K562 (cell line): ENCODE results near the gene SLC4A1. TPM values are rescaled to one million over a fixed set of nuclear protein-coding genes. Genes with fewer than 3 reads are reported as not detected.
A peak's percentile ranks its signal among the peaks of the same experiment; 100 is the strongest.

Experiments used
- ATAC-seq: fragments of 200-7000 bp; cut with Tn5 transposase; 3 replicates; pipeline ENCODE4 v1.9.1; 2020; ENCODE audit warnings: moderate library complexity
- BruUV-seq: library from RNA; stranded (reverse); fragments of 400-500 nt; replicated peaks from 2 replicates; lab custom pipeline; 2021; lab: Mats Ljungman, UMichigan
- CTCF ChIA-PET: fragments of 300-600 bp; formaldehyde crosslinking; extraction: SDS; loops from one replicate; lab custom pipeline; 2021; ENCODE audit warnings: low intra/inter-chr PET ratio; lab: Yijun Ruan, JAX
- POLR2A ChIA-PET: fragments of 300-600, 350-650 bp; sonication (Branson Sonifier 250); formaldehyde crosslinking; extraction: SDS; loops from one replicate; lab custom pipeline; 2021; ENCODE audit warnings: antibody characterized with exemption, inconsistent platforms; lab: Yijun Ruan, JAX
- DNase-seq, 4 experiments: peaks; one replicate each; pipeline versions ENCODE4 v3.0.0 to v3.0.0-alpha.2; 2011 to 2018; ENCODE audit warnings: low spot score in 3 of 4, mixed read lengths in 3 of 4; ENCODE audit errors: extremely low read depth in 1 of 4
- FAIRE-seq: peaks from 2 replicates; lab custom pipeline; 2011; peaks lifted over from hg19 to GRCh38; lab: Jason Lieb, UNC
- H2AFZ ChIP-seq: 2 replicates; pipeline ENCODE4 v1.6.0; 2011; ENCODE audit warnings: low read depth, low read length, control low read depth, inconsistent platforms
- H3K27ac ChIP-seq: fragments of 200-600 bp; 3 replicates; pipeline ENCODE4 v1.8.0; 2011; ENCODE audit warnings: low read depth, mild to moderate bottlenecking, control low read depth, inconsistent platforms, low read length, moderate library complexity, mixed read lengths; ENCODE audit errors: extremely low read depth
- H3K27me3 ChIP-seq, 2 experiments: fragments of 300-600 bp in 1 of 2; 2 replicates in 1 of 2; 3 replicates in 1 of 2; pipeline versions ENCODE4 v1.6.0 to v1.8.0; 2011; ENCODE audit warnings: inconsistent platforms in 2 of 2, low read length in 2 of 2, mild to moderate bottlenecking in 1 of 2, mixed read lengths in 1 of 2, moderate library complexity in 1 of 2; ENCODE audit not compliant: control insufficient read depth in 2 of 2, insufficient read depth in 2 of 2
- H3K36me3 ChIP-seq: fragments of 300-600 bp; 3 replicates; pipeline ENCODE4 v1.8.0; 2011; ENCODE audit warnings: mild to moderate bottlenecking, low read length, inconsistent platforms; ENCODE audit not compliant: control insufficient read depth, insufficient read depth
- H3K4me1 ChIP-seq, 2 experiments: fragments of 200-600 bp in 1 of 2; replicated peaks in 1 of 2; 2 replicates in 1 of 2; 3 replicates in 1 of 2; pipeline versions ENCODE4 v1.5.1 to v1.8.0; 2011; ENCODE audit warnings: inconsistent platforms in 2 of 2, low read length in 2 of 2, mild to moderate bottlenecking in 1 of 2, mixed read lengths in 1 of 2, moderate library complexity in 1 of 2; ENCODE audit not compliant: control insufficient read depth in 2 of 2, insufficient read depth in 2 of 2
- H3K4me2 ChIP-seq: 2 replicates; pipeline ENCODE4 v1.6.1; 2011; ENCODE audit warnings: low read length, control low read depth, inconsistent platforms, mixed read lengths; ENCODE audit not compliant: insufficient read depth
- H3K4me3 ChIP-seq: fragments of 200-600 bp; sonication (generic), shearing (Covaris generic); 2 replicates; pipeline ENCODE4 v1.5.1; 2016; ENCODE audit warnings: control low read depth, inconsistent platforms
- H3K79me2 ChIP-seq: fragments of 200-600 bp; 3 replicates; pipeline ENCODE4 v1.8.0; 2011; ENCODE audit warnings: low read length, inconsistent platforms; ENCODE audit not compliant: control insufficient read depth, insufficient read depth
- H3K9ac ChIP-seq, 2 experiments: 2 replicates each; pipeline versions ENCODE4 v1.6.0 to v1.6.1; 2011; ENCODE audit warnings: low read depth in 2 of 2, low read length in 2 of 2, control low read depth in 1 of 2, inconsistent platforms in 1 of 2, mild to moderate bottlenecking in 1 of 2, mixed read lengths in 1 of 2; ENCODE audit not compliant: insufficient read depth in 1 of 2
- H3K9me1 ChIP-seq: one replicate; pipeline ENCODE4 v1.6.0; 2011; ENCODE audit warnings: inconsistent platforms, mild to moderate bottlenecking, low read length, moderate library complexity; ENCODE audit not compliant: control insufficient read depth, insufficient read depth
- H3K9me3 ChIP-seq: replicated peaks from 2 replicates; pipeline ENCODE4 v1.5.1; 2011; ENCODE audit warnings: low read depth, low read length, inconsistent platforms; ENCODE audit not compliant: control insufficient read depth, insufficient read depth
- H4K20me1 ChIP-seq: replicated peaks from 2 replicates; pipeline ENCODE4 v1.6.1; 2011; ENCODE audit warnings: low read length, inconsistent platforms, mixed read lengths; ENCODE audit not compliant: control insufficient read depth, insufficient read depth
- ADNP ChIP-seq: fragments of 200-800 bp; sonication (Bioruptor generic); IDR thresholded peaks from 2 replicates; pipeline ENCODE4 v1.6.1; 2016; ENCODE audit warnings: missing genetic modification characterization, missing compliant biosample characterization
- BCOR ChIP-seq: fragments of 450-650 bp; IDR thresholded peaks from 2 replicates; pipeline ENCODE4 v1.6.1; 2016
- CTBP1 ChIP-seq: fragments of 450-650 bp; IDR thresholded peaks from 2 replicates; pipeline ENCODE4 v1.6.1; 2016; ENCODE audit warnings: borderline replicate concordance
- DACH1 ChIP-seq: fragments of 450-650 bp; IDR thresholded peaks from 2 replicates; pipeline ENCODE4 v1.6.1; 2018; ENCODE audit not compliant: partially characterized antibody
- ELF4 ChIP-seq: fragments of 450-650 bp; formaldehyde crosslinking; IDR thresholded peaks from 2 replicates; pipeline ENCODE4 v1.4.0; 2022; ENCODE audit warnings: missing genetic modification characterization
- ETV5 ChIP-seq: sonication (generic); formaldehyde crosslinking; IDR thresholded peaks from 2 replicates; pipeline ENCODE4 v1.4.0; 2020; ENCODE audit warnings: low read depth, mild to moderate bottlenecking, missing genetic modification reagents
- FOXA3 ChIP-seq, 2 experiments: fragments of 450-650 bp in 1 of 2; sonication (generic) in 1 of 2; formaldehyde crosslinking; IDR thresholded peaks in 1 of 2; conservative IDR thresholded peaks in 1 of 2; 2 replicates each; pipeline versions ENCODE4 v1.4.0 to v1.8.0; 2020 to 2022; ENCODE audit warnings: mild to moderate bottlenecking in 2 of 2, missing genetic modification reagents in 1 of 2
- KAT2B ChIP-seq: IDR thresholded peaks from one replicate; pipeline ENCODE4 v1.6.1; 2012; ENCODE audit warnings: low read depth, mild to moderate bottlenecking, control low read depth, inconsistent platforms, low read length, moderate library complexity
- NFE2 ChIP-seq: IDR thresholded peaks from 2 replicates; pipeline ENCODE4 v1.6.1; 2014; ENCODE audit warnings: antibody characterized with exemption, low read depth
- NR2C2 ChIP-seq, 2 experiments: fragments of 200-800 bp in 1 of 2; sonication (Bioruptor generic) in 1 of 2; sonication (generic) in 1 of 2; formaldehyde crosslinking in 1 of 2; IDR thresholded peaks; 2 replicates each; pipeline versions ENCODE4 v1.6.1 to v1.8.0; 2016 to 2022; ENCODE audit warnings: mild to moderate bottlenecking in 1 of 2, missing compliant biosample characterization in 1 of 2, missing genetic modification characterization in 1 of 2, missing genetic modification reagents in 1 of 2
- RB1 ChIP-seq: fragments of 450-650 bp; IDR thresholded peaks from 2 replicates; pipeline ENCODE4 v1.6.1; 2017; ENCODE audit warnings: low read depth, mild to moderate bottlenecking
- RBBP5 ChIP-seq: fragments of 200-600 bp; sonication (generic); IDR thresholded peaks from 2 replicates; pipeline ENCODE4 v1.6.1; 2012; ENCODE audit warnings: borderline replicate concordance, mild to moderate bottlenecking, low read length, control low read depth, inconsistent platforms; ENCODE audit not compliant: insufficient read depth, poor library complexity, severe bottlenecking
- RBM22 ChIP-seq: fragments of 200-400 bp; formaldehyde crosslinking; IDR thresholded peaks from 2 replicates; pipeline ENCODE4 v1.6.1; 2018; ENCODE audit warnings: low read length, low read depth; ENCODE audit not compliant: poor library complexity, severe bottlenecking
- WHSC1 ChIP-seq: IDR thresholded peaks from one replicate; pipeline ENCODE4 v1.6.1; 2012; ENCODE audit warnings: low read length, control low read depth, inconsistent platforms
- ZNF830 ChIP-seq: fragments of 250-450 bp; sonication (Bioruptor Pico); IDR thresholded peaks from 2 replicates; pipeline ENCODE4 v1.5.0; 2021; ENCODE audit warnings: mild to moderate bottlenecking
- WGBS: fragments of 100-300 bp; shearing (Covaris generic); methylation state at CpG from one replicate; pipeline ENCODE4 v1.1.6; 2016; ENCODE audit warnings: low coverage, mixed read lengths; ENCODE audit not compliant: insufficient coverage; ENCODE audit errors: missing lambda C conversion rate; 5-methylcytosine and 5-hydroxymethylcytosine counted together
- in situ Hi-C: fragments of 300-500 bp; cut with MboI; formaldehyde crosslinking; loops from 4 replicates; pipeline ENCODE4 v1.15.0; 2018; ENCODE audit warnings: inconsistent platforms, mixed read lengths
- intact Hi-C: fragments of 100-400 bp; cut with micrococcal nuclease; formaldehyde crosslinking; loops from 2 replicates; pipeline ENCODE4 v1.14.2; 2022
- polyA plus RNA-seq, 8 experiments: library from polyadenylated mRNA; depleted of rRNA in 4 of 8; stranded (reverse) in 5 of 8; unstranded in 3 of 8; fragments of >200 nt; fragmentation: Nextera tagmentation in 2 of 8; fragmentation: Illumina TruSeq in 1 of 8; extraction: Ambion mirVana in 2 of 8; extraction: Trizol in 1 of 8; gene quantifications; 2 replicates each; pipeline versions ENCODE4 v1.2.1 to v1.2.3, GENCODE V29; 2011 to 2014; ENCODE audit warnings: inconsistent platforms in 1 of 8, missing spikeins in 1 of 8
- total RNA-seq, 7 experiments: library from RNA; depleted of rRNA in 6 of 7; stranded (reverse); fragments of >200 nt in 6 of 7; fragmentation: Illumina TruSeq in 2 of 7; extraction: Trizol in 2 of 7; gene quantifications; 2 replicates each; pipeline versions ENCODE4 v1.2.1 to v1.2.3, GENCODE V29; 2011 to 2021; ENCODE audit warnings: low replicate concordance in 1 of 7
- TF ChIP-seq, protein P1 (sequence below): IDR thresholded peaks from 3 replicates; pipeline ENCODE4 v1.6.1; 2011; ENCODE audit warnings: borderline replicate concordance, mild to moderate bottlenecking, moderate library complexity; ENCODE audit not compliant: insufficient read length; ENCODE audit errors: extremely low read depth
- TF ChIP-seq, protein P2 (sequence below), 2 experiments: fragments of 450-650 bp; IDR thresholded peaks; 2 replicates each; pipeline ENCODE4 v1.6.1; 2016

The SLC4A1 gene
- total and polyA plus RNA-seq, 9 of the 15 experiments (the other 6 are each of a cell fraction or from before 2014, with no cell fraction given) = 0.14 to 1.00 (median 0.53) TPM

DNA sequence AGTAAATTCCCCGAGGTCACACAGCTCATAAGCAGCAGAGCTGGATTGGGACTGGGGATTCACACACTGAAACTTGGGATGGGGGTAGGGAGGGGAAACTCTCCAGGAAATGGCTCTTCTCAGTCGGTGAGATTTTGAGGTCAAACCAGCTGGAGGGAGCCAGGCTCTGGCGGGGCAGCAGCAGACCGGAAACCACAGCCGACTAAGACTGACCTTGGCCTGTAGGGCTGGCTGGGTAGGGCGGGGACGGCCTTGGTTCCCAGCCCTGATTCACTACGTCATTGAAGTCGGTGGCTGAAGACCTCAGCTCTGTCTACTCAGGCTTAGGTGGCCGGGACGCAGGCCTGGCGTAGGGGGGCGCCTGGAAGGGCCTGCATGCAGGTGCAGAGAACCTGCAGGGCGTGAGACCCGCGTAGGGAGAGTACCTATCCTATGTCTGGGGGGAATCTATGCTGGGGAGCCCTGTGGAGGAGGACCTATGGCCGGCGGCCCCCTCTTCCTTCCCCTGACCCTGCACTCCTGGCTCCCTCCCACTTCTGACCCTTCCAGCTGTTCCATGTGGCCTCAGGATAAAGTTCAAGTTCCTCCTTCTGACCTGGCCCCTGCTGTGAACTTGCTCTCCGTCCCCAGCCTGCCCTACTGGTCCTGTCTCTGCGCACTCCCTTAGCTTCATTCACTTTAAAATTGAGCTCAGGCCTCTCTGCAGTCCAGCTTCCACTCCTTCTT is 11.9 kb upstream of the SLC4A1 start:
- Histone ChIP-seq H3K4me2 (peak overlapping the region; percentile 57), H3K9ac (peak overlapping the region; percentile 28 to 80; a peak in 3 of 4 replicates), H3K4me1 (peaks cover 43 to 49% of the 10 kb centered on the region in 2 experiments), H3K4me3 (no peak overlapping the region), H4K20me1 (no peaks in the 10 kb centered on the region), H3K36me3 (no peaks in the 10 kb centered on the region), H3K27me3 (no peaks in the 10 kb centered on the region), H3K27ac (peak overlapping the region; percentile 54; the same call in 2 of the 3 replicates), H3K9me1 (no peaks in the 10 kb centered on the region), H2AFZ (peak overlapping the region; percentile 43), H3K79me2 (no peaks in the 10 kb centered on the region), H3K9me3 (no peaks in the 10 kb centered on the region)
- no TSS peak for BruUV-seq
- intact Hi-C loops = no loop called here
- DNase-seq = peak; percentile 80 to 92 (median 82)
- peak; percentile 96 for FAIRE-seq
- 15% methylated on average over 17 of the region's 20 CpGs for WGBS
- CTCF ChIA-PET = no interaction called here
- ATAC-seq = peak; percentile 96
- in situ Hi-C loops = no loop called here
- POLR2A ChIA-PET = interaction anchor here (0.5 to 1.0 kb wide), 6 partner anchors 8 to 1894 kb away, joined by 3 to 6 read pairs (median 3); partner anchors contain the start of gene SLC4A1
- TF ChIP-seq, protein P1, sequence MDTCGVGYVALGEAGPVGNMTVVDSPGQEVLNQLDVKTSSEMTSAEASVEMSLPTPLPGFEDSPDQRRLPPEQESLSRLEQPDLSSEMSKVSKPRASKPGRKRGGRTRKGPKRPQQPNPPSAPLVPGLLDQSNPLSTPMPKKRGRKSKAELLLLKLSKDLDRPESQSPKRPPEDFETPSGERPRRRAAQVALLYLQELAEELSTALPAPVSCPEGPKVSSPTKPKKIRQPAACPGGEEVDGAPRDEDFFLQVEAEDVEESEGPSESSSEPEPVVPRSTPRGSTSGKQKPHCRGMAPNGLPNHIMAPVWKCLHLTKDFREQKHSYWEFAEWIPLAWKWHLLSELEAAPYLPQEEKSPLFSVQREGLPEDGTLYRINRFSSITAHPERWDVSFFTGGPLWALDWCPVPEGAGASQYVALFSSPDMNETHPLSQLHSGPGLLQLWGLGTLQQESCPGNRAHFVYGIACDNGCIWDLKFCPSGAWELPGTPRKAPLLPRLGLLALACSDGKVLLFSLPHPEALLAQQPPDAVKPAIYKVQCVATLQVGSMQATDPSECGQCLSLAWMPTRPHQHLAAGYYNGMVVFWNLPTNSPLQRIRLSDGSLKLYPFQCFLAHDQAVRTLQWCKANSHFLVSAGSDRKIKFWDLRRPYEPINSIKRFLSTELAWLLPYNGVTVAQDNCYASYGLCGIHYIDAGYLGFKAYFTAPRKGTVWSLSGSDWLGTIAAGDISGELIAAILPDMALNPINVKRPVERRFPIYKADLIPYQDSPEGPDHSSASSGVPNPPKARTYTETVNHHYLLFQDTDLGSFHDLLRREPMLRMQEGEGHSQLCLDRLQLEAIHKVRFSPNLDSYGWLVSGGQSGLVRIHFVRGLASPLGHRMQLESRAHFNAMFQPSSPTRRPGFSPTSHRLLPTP = no peak
- TF ChIP-seq RB1 = peak; percentile 43; the same call in 1 of the 2 replicates
- TF ChIP-seq, protein P2, sequence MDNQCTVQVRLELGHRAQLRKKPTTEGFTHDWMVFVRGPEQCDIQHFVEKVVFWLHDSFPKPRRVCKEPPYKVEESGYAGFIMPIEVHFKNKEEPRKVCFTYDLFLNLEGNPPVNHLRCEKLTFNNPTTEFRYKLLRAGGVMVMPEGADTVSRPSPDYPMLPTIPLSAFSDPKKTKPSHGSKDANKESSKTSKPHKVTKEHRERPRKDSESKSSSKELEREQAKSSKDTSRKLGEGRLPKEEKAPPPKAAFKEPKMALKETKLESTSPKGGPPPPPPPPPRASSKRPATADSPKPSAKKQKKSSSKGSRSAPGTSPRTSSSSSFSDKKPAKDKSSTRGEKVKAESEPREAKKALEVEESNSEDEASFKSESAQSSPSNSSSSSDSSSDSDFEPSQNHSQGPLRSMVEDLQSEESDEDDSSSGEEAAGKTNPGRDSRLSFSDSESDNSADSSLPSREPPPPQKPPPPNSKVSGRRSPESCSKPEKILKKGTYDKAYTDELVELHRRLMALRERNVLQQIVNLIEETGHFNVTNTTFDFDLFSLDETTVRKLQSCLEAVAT (IDR thresholded peaks at IDR 0.05) = 0 out of 4 replicates have a peak, but pooled peaks of 1 of the 2 experiments have one; percentile 52
- TF ChIP-seq FOXA3 (CRISPR knock-in tag; conservative IDR thresholded peaks at IDR 0.05 in 1 of 2, IDR thresholded peaks at IDR 0.05 in 1 of 2) = 0 out of 4 replicates have a peak, but pooled peaks of 1 of the 2 experiments have one; percentile 10
- TF ChIP-seq NR2C2 (CRISPR knock-in tag; IDR thresholded peaks at IDR 0.05) = no peak; the same call in 1 of the 2 replicates
- peak; percentile 87 for TF ChIP-seq NR2C2 (tag; IDR thresholded peaks at IDR 0.05)
- TF ChIP-seq ELF4 = peak; percentile 32; the same call in 1 of the 2 replicates
- TF ChIP-seq RBM22 = no peak
- peak; percentile 59; the same call in 1 of the 2 replicates for TF ChIP-seq ADNP
- peak; percentile 55; the same call in 1 of the 2 replicates for TF ChIP-seq CTBP1
- TF ChIP-seq RBBP5 = peak; percentile 70
- peak; percentile 42 for TF ChIP-seq DACH1
- no peak for TF ChIP-seq WHSC1
- no peak for TF ChIP-seq KAT2B
- TF ChIP-seq BCOR = peak; percentile 92
- no peak for TF ChIP-seq ZNF830 (CRISPR knock-in tag)
- TF ChIP-seq ETV5 (CRISPR knock-in tag) = peak; percentile 96
- TF ChIP-seq NFE2 = peak; percentile 5; the same call in 1 of the 2 replicates
